AG04449 (cell line): ENCODE data around the gene GIMAP2.

Experiments
- CTCF ChIA-PET: fragments of 350-600 bp; formaldehyde crosslinking; extraction: SDS; loops from one replicate; lab custom pipeline; 2021; ENCODE audit warnings: antibody characterized with exemption; lab: Yijun Ruan, JAX
- POLR2A ChIA-PET: fragments of 400-600, 350-600 bp; formaldehyde crosslinking; extraction: SDS; loops from one replicate; lab custom pipeline; 2020; ENCODE audit warnings: antibody characterized with exemption, inconsistent platforms; lab: Yijun Ruan, JAX
- DNase-seq: peaks from one replicate; pipeline ENCODE4 v3.0.0-alpha.2; 2010; ENCODE audit warnings: low read depth, low spot score
- H3K4me3 ChIP-seq: 2 replicates; pipeline ENCODE4 v1.5.1; 2011; ENCODE audit warnings: low read depth, mild to moderate bottlenecking, control low read depth, low read length
- CTCF ChIP-seq: IDR thresholded peaks from one replicate; pipeline ENCODE4 v1.5.1; 2011; ENCODE audit warnings: mild to moderate bottlenecking, moderate library complexity, low read length, control low read depth, inconsistent platforms; ENCODE audit not compliant: insufficient read depth; ENCODE audit errors: missing control alignments

Gene GIMAP2

GRCh38 chr7:150703209-150703608 lies 17.7 kb downstream of the GIMAP2 start:
- TF ChIP-seq CTCF, result no peak
- H3K4me3 ChIP-seq, result no peak overlapping the region
- POLR2A ChIA-PET, result no interaction called here
- DNase-seq, result no peak
- CTCF ChIA-PET, result no interaction called here

- POLR2A ChIA-PET, result no interaction called here
- no peak overlapping the region for H3K4me3 ChIP-seq
- no peak for DNase-seq
- CTCF ChIA-PET, result no interaction called here
- TF ChIP-seq CTCF, result no peak
Observed at GRCh38 chr7:150715293-150715692, 29.8 kb downstream of the GIMAP2 start.

- no peak for TF ChIP-seq CTCF
- DNase-seq, result no peak
- POLR2A ChIA-PET, result no interaction called here
- no peak overlapping the region for H3K4me3 ChIP-seq
- CTCF ChIA-PET, result no interaction called here
Observed at GRCh38 chr7:150715738-150716137, 30.2 kb downstream of the GIMAP2 start.

GRCh38 chr7:150716368-150716767 lies 30.9 kb downstream of the GIMAP2 start, which contains the start of gene GIMAP1:
Gene GIMAP1 (plus strand): TSS chr7:150716613. CDS start chr7:150719048, 2,435 bp downstream.
- DNase-seq, result no peak
- CTCF ChIA-PET, result no interaction called here
- no peak for TF ChIP-seq CTCF

GRCh38 chr7:150716939-150717338 lies 31.4 kb downstream of the GIMAP2 start:
- ChIA-PET CTCF (no interaction called here), POLR2A (no interaction called here)
- TF ChIP-seq CTCF, result no peak
- DNase-seq, result no peak
- no peak overlapping the region for H3K4me3 ChIP-seq

More at GRCh38 chr7:150716368-150716767, 30.9 kb downstream of the GIMAP2 start, which contains the start of gene GIMAP1:
- H3K4me3 ChIP-seq, result no peak within 1 kb of the TSS
- POLR2A ChIA-PET, result no interaction called here

GRCh38 chr7:150717814-150718420 lies 32.4 kb downstream of the GIMAP2 start:
- no peak for DNase-seq
- TF ChIP-seq CTCF, result no peak
- no peak overlapping the region for H3K4me3 ChIP-seq
- CTCF ChIA-PET, result no interaction called here
- POLR2A ChIA-PET, result no interaction called here
